RWPE1 (cell line): ENCODE data around the gene KIAA0232.
A peak's percentile ranks its signal among the peaks of the same experiment; 100 is the strongest.

Experiments
- CTCF ChIA-PET: fragments of 350-600 bp; sonication (Branson Sonifier 250); formaldehyde crosslinking; extraction: SDS; loops from one replicate; lab custom pipeline; 2021; lab: Yijun Ruan, JAX
- POLR2A ChIA-PET: fragments of 400-600 bp; formaldehyde crosslinking; extraction: SDS; loops from one replicate; lab custom pipeline; 2020; ENCODE audit warnings: antibody characterized with exemption; ENCODE audit not compliant: low non-redundant PET; lab: Yijun Ruan, JAX
- DNase-seq: peaks from one replicate; pipeline ENCODE4 v3.0.0; 2012; ENCODE audit warnings: low spot score
- H3K27ac ChIP-seq: fragments of 450-650 bp; 2 replicates; pipeline ENCODE4 v1.5.1; 2017
- TF ChIP-seq, protein P1 (sequence below): fragments of 450-650 bp; conservative IDR thresholded peaks from 2 replicates; pipeline ENCODE4 v1.5.1; 2017; ENCODE audit warnings: low read depth, mild to moderate bottlenecking

Gene KIAA0232, protein sequence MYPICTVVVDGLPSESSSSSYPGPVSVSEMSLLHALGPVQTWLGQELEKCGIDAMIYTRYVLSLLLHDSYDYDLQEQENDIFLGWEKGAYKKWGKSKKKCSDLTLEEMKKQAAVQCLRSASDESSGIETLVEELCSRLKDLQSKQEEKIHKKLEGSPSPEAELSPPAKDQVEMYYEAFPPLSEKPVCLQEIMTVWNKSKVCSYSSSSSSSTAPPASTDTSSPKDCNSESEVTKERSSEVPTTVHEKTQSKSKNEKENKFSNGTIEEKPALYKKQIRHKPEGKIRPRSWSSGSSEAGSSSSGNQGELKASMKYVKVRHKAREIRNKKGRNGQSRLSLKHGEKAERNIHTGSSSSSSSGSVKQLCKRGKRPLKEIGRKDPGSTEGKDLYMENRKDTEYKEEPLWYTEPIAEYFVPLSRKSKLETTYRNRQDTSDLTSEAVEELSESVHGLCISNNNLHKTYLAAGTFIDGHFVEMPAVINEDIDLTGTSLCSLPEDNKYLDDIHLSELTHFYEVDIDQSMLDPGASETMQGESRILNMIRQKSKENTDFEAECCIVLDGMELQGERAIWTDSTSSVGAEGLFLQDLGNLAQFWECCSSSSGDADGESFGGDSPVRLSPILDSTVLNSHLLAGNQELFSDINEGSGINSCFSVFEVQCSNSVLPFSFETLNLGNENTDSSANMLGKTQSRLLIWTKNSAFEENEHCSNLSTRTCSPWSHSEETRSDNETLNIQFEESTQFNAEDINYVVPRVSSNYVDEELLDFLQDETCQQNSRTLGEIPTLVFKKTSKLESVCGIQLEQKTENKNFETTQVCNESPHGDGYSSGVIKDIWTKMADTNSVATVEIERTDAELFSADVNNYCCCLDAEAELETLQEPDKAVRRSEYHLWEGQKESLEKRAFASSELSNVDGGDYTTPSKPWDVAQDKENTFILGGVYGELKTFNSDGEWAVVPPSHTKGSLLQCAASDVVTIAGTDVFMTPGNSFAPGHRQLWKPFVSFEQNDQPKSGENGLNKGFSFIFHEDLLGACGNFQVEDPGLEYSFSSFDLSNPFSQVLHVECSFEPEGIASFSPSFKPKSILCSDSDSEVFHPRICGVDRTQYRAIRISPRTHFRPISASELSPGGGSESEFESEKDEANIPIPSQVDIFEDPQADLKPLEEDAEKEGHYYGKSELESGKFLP (N-terminal part only)

DNA sequence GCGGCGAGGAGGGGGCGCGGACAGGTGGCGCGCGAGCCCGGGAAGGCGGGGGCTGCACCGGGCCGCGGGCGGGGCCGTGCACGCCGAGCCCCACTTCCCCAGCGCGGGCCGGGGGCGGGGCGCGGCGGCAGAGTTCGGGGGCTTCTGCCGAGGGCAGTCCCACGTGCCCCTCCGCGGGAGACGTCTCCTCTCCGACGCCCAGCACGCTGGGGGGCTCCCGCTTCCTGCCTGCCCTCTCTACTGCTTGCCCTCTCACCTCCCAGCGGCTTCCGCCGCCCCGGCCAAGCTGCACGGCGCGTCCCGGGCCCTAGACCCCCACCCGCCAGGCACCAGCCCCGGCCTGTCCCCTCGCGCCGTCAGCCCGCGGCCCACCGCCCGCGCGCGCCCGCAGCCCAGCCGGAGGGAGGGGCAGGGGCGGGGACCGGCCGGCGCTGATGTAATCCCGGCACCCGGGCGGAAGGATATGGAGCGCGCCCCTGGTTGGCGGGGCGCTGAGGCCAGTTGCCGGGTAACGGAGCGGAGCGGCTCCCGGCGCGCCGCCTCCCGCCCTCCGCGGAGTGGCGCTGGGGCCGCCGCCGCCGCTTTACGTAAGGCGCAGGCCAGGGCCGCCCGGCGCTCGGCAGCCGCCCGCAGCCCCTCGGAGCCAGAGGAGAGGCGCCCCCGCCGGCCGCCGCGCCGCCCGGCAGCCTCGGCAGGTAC, at the start of gene KIAA0232:
Gene KIAA0232 (plus strand): TSS at position 581 of the 699 bp plus-strand sequence. CDS start 41,727 bp downstream, outside the sequence.
- POLR2A ChIA-PET: no interaction called here
- H3K27ac ChIP-seq: peak within 1 kb of the TSS; percentile 91
- CTCF ChIA-PET: no interaction called here
- peak; percentile 89 for DNase-seq
- TF ChIP-seq, protein P1, sequence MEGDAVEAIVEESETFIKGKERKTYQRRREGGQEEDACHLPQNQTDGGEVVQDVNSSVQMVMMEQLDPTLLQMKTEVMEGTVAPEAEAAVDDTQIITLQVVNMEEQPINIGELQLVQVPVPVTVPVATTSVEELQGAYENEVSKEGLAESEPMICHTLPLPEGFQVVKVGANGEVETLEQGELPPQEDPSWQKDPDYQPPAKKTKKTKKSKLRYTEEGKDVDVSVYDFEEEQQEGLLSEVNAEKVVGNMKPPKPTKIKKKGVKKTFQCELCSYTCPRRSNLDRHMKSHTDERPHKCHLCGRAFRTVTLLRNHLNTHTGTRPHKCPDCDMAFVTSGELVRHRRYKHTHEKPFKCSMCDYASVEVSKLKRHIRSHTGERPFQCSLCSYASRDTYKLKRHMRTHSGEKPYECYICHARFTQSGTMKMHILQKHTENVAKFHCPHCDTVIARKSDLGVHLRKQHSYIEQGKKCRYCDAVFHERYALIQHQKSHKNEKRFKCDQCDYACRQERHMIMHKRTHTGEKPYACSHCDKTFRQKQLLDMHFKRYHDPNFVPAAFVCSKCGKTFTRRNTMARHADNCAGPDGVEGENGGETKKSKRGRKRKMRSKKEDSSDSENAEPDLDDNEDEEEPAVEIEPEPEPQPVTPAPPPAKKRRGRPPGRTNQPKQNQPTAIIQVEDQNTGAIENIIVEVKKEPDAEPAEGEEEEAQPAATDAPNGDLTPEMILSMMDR: no peak

DNA sequence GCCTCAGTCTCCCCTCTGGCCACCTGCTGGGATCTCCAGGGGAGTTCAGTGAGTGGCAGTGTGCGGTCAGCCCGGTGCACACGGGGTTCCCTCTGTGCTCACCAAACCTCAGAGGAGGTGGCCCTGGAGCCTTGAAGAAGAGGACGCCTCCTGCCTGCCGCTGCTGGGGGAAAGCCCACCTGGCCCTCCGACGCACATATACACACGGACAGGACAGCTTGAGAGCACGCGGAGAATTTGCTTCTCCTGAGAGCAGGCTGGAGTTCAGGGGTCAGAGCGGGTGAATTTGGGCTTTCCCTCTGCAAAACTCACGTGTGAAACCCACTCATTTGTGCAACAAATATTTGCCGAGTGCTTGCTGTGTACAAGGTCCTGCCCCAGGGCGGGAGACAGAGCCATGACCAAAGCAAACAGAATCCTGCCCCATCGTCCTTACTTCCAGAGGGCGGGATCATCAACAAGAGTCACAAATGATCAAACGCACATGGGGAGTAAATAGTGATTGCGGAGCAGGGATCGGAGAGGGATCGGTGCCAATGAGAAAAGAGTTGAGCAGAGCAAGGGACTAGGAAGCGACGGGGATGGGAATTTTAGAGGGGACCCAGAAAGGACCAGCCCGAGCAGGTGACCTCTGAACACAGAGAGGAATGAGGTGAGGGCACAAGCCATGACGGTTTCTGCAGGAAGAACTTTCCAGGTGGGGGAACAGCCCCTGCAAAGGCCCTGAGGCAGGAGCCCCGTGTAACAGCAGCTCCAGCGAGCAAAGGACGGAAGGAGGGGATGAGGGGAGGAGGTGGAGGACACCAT, 49.0 kb upstream of the KIAA0232 start:
- H3K27ac ChIP-seq: peak overlapping the region; percentile 88
- TF ChIP-seq, protein P1: no peak
- no peak for DNase-seq
- CTCF ChIA-PET: no interaction called here
- POLR2A ChIA-PET: no interaction called here

- peak overlapping the region; percentile 88 for H3K27ac ChIP-seq
- ChIA-PET CTCF (no interaction called here), POLR2A (no interaction called here)
- no peak for DNase-seq
- TF ChIP-seq, protein P1: no peak
Observed at GRCh38 chr4:6734165-6734786, 48.3 kb upstream of the KIAA0232 start.

GRCh38 chr4:6739920-6740319, 42.6 kb upstream of the KIAA0232 start:
- H3K27ac ChIP-seq: no peak overlapping the region
- CTCF ChIA-PET: no interaction called here
- TF ChIP-seq, protein P1: no peak
- DNase-seq: no peak
- POLR2A ChIA-PET: no interaction called here

DNA sequence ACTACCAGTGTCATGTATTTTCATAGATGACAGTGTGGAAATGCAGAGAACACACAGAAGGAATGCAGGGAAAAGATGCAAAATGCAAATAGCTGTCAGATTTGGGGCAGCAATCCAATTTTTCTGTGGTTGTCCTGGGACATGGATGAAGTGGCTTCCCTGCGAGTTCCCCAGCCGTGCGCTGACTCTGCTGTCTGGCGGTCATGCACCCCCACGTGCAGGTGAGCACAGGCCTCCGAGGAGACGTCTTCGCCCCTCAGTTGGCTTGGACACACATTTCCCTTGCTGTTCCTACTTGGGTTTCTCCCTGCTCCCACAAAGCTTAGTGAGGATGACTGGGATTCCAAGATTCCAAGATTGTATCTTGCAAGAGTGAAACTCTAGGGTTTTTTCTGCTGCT, 42.2 kb upstream of the KIAA0232 start:
- CTCF ChIA-PET: no interaction called here
- POLR2A ChIA-PET: no interaction called here

More for the DNA sequence above, 42.2 kb upstream of the KIAA0232 start:
- TF ChIP-seq, protein P1: no peak
- no peak for DNase-seq
- H3K27ac ChIP-seq: no peak overlapping the region
